LNCaP clone FGC (cell line): ENCODE results near the gene PRCC.

Experiments used
- DNase-seq: peaks from one replicate; pipeline ENCODE4 v3.0.0-alpha.2; 2011; ENCODE audit warnings: low read depth
- H3K4me3 ChIP-seq: 2 replicates; pipeline ENCODE4 v1.5.1; 2011; ENCODE audit warnings: mild to moderate bottlenecking, low read depth, low read length, control low read depth
- TF ChIP-seq, protein P1 (sequence below): IDR thresholded peaks from 2 replicates; pipeline ENCODE4 v1.5.1; 2012; ENCODE audit warnings: mild to moderate bottlenecking; ENCODE audit not compliant: control insufficient read depth, insufficient read depth; ENCODE audit errors: extremely low read depth

PRCC gene

DNA sequence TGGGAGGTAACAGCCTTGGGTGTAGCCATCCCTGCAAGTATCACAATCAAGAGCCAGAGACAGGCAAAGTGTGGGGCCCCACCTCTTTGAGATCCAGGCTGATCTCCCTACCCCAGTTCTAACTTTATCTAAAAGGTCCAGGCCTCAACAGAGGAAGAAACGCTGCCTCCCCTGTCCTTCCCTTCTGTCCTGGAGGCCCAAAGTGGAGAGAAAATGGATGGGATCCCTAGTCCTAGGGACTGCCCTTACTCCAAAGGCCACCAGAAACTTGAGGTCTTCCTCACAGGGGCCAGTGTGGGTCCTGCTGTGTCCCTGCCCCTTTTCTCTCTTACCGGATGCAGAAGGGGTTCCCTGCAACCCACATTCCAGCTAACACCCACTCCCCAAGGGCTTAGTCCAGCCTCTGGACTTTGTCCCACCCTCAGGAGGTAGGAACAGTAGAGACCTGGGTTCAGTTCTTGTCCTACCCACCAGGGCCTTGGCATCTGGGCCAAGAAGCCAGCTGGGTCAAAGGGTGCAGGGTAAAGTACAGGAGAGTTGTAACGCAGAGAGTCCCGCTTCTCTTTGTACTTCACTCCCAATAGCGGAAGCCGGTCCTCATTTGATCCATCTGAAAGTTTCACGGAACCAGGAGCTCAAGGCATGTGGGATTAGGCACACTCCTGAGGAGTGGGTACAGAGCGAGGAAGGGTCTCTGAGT lies 17.8 kb upstream of the PRCC start:
- TF ChIP-seq, protein P1, sequence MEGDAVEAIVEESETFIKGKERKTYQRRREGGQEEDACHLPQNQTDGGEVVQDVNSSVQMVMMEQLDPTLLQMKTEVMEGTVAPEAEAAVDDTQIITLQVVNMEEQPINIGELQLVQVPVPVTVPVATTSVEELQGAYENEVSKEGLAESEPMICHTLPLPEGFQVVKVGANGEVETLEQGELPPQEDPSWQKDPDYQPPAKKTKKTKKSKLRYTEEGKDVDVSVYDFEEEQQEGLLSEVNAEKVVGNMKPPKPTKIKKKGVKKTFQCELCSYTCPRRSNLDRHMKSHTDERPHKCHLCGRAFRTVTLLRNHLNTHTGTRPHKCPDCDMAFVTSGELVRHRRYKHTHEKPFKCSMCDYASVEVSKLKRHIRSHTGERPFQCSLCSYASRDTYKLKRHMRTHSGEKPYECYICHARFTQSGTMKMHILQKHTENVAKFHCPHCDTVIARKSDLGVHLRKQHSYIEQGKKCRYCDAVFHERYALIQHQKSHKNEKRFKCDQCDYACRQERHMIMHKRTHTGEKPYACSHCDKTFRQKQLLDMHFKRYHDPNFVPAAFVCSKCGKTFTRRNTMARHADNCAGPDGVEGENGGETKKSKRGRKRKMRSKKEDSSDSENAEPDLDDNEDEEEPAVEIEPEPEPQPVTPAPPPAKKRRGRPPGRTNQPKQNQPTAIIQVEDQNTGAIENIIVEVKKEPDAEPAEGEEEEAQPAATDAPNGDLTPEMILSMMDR: no peak
- H3K4me3 ChIP-seq: peak overlapping the region; percentile 63
- no peak for DNase-seq

DNA sequence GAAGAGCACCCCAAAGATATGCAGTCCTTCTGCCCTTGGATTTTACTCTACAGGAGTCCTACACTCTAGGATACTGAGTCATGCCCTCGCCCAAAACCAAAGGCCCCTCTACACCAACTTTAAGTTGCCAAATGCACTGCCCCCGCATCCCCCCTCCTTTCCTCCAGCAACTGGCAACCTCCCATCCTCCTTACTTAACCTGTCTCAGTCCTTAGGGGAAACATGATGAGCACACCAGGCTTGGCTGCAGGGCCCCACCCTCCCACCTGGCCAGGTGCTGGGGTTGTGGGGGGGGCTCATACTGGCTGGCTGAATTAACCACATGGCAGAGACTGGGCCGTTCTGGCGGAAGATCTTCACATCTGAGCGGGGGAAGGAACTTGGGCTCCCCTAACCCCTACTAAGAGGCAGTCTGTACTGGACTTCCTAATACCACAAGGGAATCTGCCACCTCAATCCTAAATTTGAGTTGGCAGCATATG lies 17.1 kb upstream of the PRCC start:
- peak overlapping the region; percentile 63 for H3K4me3 ChIP-seq
- TF ChIP-seq, protein P1: no peak
- DNase-seq: no peak

DNA sequence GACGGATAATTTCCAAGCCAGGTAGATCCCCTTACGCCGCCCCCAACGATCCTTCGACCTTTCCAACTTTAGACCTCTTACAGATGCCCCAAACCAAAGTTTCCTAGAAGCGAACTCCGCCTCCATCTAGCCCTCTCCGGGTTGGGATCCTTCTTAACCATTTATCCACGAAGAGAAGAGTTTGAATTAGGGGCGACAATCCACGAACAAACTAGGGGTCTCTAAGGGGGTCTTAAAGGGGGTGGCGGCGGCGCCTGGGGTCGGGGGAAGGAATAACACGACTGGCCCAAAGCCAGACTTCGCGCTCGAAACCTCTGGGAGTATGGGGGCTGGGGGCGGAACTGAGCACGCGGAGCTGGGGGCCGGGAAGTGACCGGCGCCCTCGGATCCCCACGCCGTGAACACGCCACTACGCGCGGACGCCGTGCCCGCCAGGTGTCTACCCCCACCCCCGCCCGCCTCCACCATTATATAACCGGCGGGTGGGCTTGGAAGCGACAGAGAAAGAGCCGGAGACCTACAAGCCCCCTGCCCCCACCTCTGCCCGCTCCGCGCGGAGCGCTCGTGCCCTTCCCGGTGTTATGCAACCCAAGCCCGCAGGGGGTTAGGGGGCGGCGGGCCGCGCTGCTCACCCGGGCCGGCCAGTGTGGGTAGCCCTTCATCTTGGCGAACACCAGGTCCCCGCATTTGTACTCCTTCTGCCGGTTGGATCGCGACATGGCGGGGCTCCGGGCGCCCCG lies 16.5 kb upstream of the PRCC start:
- peak overlapping the region; percentile 63 for H3K4me3 ChIP-seq
- TF ChIP-seq, protein P1: no peak
- no peak for DNase-seq

DNA sequence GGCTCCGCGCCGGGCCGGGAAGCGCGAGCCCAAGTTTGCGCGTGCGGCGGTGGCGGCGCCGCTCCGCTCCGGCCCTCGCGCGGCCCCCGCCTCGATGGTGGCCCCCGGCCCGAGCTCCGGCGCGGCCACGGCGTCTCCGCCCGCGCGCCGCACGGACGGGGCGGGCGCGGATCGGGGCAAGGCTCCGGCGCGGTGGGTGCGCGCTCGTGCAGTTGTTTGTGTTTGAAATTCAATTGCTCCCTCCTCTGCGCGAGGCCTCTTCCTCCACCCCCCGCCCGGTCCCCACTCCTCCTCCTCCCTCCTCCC lies 15.9 kb upstream of the PRCC start, which contains the start of gene HDGF:
Gene HDGF, minus strand, starts transcription at position 225 of the 306 bp plus-strand sequence. CDS start 246 bp downstream, outside the sequence.
- TF ChIP-seq, protein P1: no peak
- peak within 1 kb of the TSS; percentile 63 for H3K4me3 ChIP-seq
- no peak for DNase-seq

DNA sequence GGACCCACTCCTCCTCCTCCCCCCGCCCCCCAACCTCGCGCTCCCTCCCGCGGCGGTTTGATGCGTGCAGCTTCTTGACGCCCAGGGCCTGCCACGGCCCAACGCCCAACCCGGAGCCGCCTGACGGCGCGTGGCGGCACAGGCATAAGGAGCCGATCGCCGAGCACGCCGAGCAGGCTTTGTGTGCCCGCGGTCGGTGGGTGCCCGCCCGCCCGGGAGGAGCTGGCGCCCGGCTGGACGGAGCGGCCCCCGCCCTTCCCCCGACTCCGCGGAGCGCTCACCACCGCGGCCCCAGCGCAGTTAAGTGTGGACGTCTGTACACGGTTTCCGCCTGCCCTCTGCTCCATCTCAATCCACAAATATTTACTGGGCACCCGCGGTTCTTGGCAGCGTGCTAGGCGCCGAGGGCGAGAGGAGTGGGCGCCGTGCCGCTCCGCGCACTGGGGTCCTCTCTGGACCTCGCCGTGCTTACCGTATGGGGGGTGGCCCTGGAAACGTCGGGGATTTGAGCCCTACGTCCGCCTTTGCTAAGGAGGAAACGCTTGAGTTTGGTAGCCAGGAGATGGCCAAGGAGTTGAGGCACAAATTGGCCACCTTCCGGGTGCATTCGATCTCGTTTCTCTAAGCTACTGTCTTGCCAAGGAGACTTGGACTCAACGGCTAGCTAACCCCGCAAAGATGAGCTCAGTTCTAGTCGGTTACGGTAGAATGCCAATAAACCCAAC lies 15.4 kb upstream of the PRCC start:
- TF ChIP-seq, protein P1: no peak
- H3K4me3 ChIP-seq: peak overlapping the region; percentile 63
- DNase-seq: peak; percentile 88

DNA sequence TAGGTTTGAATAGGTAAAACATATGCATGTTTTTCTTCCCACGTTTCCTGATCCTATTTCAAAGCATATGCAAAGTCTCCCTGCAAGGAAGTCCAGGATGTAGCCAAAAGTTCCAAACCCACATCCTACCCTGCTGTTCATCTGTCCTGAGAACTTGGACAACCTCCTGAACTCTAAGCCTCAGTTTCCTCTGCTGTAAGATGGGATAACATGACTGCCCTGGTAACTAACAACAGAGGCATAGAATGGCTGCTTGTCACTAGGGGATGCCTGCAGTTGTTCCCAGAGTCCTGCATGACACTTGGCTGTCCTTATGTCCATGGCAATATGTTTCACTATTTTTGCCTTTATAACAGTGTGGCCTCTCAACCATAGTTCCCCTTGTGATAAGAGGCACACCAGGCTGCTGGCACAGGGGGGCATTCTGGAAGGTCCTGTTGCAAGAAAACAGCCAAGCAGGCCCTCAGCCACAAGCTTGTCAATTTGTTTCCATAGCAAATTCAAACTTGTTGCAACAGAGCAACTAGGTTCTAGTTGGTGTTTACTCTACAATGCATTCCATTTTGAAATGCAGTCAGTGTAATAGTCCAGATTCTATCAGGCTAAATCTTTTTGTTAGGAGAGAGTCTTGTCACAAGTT lies 14.4 kb upstream of the PRCC start:
- DNase-seq: no peak
- H3K4me3 ChIP-seq: peak overlapping the region; percentile 63
- TF ChIP-seq, protein P1: no peak
